ENCODE measurements around the gene TNRC18.

DNA sequence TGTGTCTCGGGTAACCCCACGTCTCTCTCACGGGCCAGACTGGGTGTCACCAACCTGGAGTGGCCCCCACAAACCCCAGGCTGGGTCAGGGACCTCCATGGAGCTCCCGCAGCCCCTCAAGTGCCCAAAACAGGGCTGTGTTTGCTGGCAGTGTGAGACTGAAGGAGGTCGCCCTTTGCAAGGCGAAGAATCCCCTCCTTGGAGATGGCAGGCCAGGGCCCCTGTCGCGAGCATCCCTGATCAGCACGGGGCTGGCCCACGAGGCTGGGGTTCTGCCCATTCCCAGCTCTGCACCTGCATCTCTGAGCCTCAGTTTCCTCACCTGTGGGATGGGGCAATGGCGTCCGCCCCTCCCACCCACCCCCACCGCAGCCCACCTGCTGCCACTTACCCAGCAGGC is 78.5 kb downstream of the TNRC18 start:
- TF ChIP-seq CTCF (conservative IDR thresholded peaks at IDR 0.05; ENCODE audit: low read depth, low read length) = no peak
- TF ChIP-seq EZH2 (IDR thresholded peaks at IDR 0.05; ENCODE audit: borderline replicate concordance, low read depth, low read length, poor library complexity, severe bottlenecking) = no peak
